Measurements from ENCODE around the gene ASB13. TPM values are rescaled to one million over a fixed set of nuclear protein-coding genes. Genes with fewer than 3 reads are reported as not detected.

Gene ASB13
- total RNA-seq, 1 donor, result 3.1 TPM

DNA sequence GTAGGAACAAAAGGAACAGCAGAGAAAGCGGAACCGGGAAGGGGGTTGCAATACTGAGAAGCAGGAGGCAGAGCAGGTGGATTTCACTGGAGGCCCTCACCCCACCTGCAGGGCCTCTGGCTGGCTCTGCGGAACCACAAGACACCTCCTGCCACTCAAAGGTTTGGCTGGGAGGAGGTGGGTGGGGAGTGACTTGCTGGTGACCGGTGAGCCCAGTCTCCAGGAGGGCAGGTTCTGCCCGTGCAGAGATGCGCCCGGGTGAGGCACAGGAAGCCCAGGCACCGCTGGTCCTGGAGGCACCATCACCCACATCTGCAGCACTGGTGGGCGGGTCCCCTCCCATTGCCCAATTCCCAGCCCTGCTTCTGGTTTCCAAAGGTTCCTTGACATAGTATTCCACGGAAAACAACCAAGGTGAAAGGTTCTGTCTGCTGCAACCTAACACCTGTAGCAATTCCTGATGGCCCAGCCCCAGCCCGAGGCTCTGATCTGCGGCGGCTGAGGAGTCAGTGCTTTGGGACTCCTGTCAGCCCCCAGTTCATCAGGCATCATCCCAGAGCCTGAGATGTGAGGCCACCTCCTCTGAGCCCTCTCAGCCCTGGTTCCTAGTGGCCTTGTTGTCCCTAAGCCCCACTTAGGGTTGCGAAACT, 77.3 kb downstream of the ASB13 start:
- Histone ChIP-seq H3K4me1 (ENCODE audit: insufficient read depth, low read length) (no peaks in the 10 kb centered on the region), H3K4me3 (ENCODE audit: low read length) (no peak overlapping the region), H3K27me3 (ENCODE audit: insufficient read depth, low read length) (no peaks in the 10 kb centered on the region), H3K9me3 (ENCODE audit: low read depth, low read length) (no peaks in the 10 kb centered on the region)

Other genes with a start within 250 kb of the ASB13 start
- not detected for gene CALML5, start 167.0 kb downstream of the ASB13 start, total RNA-seq
- not detected for gene CALML3, start 141.6 kb downstream of the ASB13 start, total RNA-seq
- gene TASOR2, start 18.2 kb upstream of the ASB13 start, total RNA-seq, result 114 TPM
- 351 TPM for gene GDI2, start 146.8 kb upstream of the ASB13 start, total RNA-seq
- 2.0 TPM for gene ANKRD16, start 223.3 kb upstream of the ASB13 start, total RNA-seq
- gene FBH1, start 223.6 kb upstream of the ASB13 start, total RNA-seq, result 36.5 TPM